Measurements from ENCODE around the gene IPO5.
"Not testable (repeated sequence)": the region's sequence is repeated elsewhere in the genome, so short reads cannot be mapped to it uniquely, and the experiment has no call there.

Gene IPO5

GRCh38 chr13:98022210-98022609, 68.7 kb downstream of the IPO5 start:
- peaks cover 24 to 58% (median 35%) of the 10 kb centered on the region in 4 experiments for H3K36me3 ChIP-seq (ENCODE audit: control insufficient read depth in 4 of 4, insufficient read depth in 4 of 4, low read length in 3 of 4)

DNA sequence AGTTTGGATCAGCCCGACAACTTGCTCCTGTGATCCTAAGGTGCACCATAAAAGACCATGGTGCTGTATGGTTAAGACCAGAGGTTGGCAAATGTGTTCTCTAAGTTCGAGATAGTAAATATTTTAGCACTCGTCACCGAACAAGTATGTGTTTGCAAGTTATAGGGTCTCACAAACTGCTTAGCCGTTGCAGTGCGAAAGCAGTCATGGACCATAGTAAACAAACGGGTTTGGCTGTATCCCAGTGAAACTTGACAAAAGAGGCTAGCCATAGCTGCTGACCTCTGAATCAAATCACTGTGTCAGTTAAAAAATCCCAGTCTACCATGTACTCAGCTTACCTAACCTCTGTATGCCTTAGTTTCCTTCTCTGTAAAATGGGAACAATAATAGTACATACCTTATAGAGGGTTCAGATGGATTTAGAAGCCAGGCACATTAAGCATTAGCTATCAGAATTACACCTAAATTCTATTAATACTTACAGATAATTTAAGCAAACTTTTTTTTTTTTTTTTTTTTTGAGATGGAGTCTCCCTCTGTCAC, 72.1 kb downstream of the IPO5 start:
- Histone ChIP-seq H3K27me3 (replicated peaks in 2 of 5; ENCODE audit: control insufficient read depth in 4 of 5, insufficient read depth in 5 of 5, low read length in 4 of 5) (no peaks in the 10 kb centered on the region), H3K36me3 (ENCODE audit: control insufficient read depth in 4 of 4, insufficient read depth in 4 of 4, low read length in 3 of 4) (peaks cover 8 to 29% (median 14%) of the 10 kb centered on the region in 4 experiments), H3K4me1 (ENCODE audit: control extremely low read depth in 1 of 4, control insufficient read depth in 4 of 4, insufficient read depth in 4 of 4, low read length in 3 of 4) (no peaks in the 10 kb centered on the region), H3K9me3 (ENCODE audit: control extremely low read depth in 1 of 5, control insufficient read depth in 4 of 5, insufficient read depth in 2 of 5, low read depth in 1 of 5, low read length in 4 of 5) (no peaks in the 10 kb centered on the region), H3K27ac (ENCODE audit: insufficient read depth in 1 of 2, low read depth in 1 of 2, low read length in 2 of 2, poor library complexity in 1 of 2, severe bottlenecking in 2 of 2) (no peak overlapping the region), H3K4me3 (ENCODE audit: control insufficient read depth in 1 of 7, extremely low read depth in 1 of 7, insufficient read depth in 4 of 7, low read depth in 2 of 7, low read length in 6 of 7) (no peak overlapping the region)
- ChIA-PET POLR2A (no interaction called here), CTCF (no interaction called here)
- 99% methylated on average over 7 of the region's 7 CpGs for WGBS (ENCODE audit: insufficient coverage)
- DNase-seq: no peak

More at GRCh38 chr13:98022210-98022609, 68.7 kb downstream of the IPO5 start:
- CTCF ChIA-PET: no interaction called here
- H3K27me3 ChIP-seq (replicated peaks in 2 of 5; ENCODE audit: control insufficient read depth in 4 of 5, insufficient read depth in 5 of 5, low read length in 4 of 5): no peaks in the 10 kb centered on the region
- POLR2A ChIA-PET: no interaction called here
- DNase-seq: no peak
- no peaks in the 10 kb centered on the region for H3K4me1 ChIP-seq (ENCODE audit: control extremely low read depth in 1 of 4, control insufficient read depth in 4 of 4, insufficient read depth in 4 of 4, low read length in 3 of 4)
- WGBS (ENCODE audit: insufficient coverage): 100% methylated on average over 1 of the region's 1 CpG
- H3K27ac ChIP-seq (ENCODE audit: insufficient read depth in 1 of 2, low read depth in 1 of 2, low read length in 2 of 2, poor library complexity in 1 of 2, severe bottlenecking in 2 of 2): no peak overlapping the region
- H3K4me3 ChIP-seq (ENCODE audit: control insufficient read depth in 1 of 7, extremely low read depth in 1 of 7, insufficient read depth in 4 of 7, low read depth in 2 of 7, low read length in 6 of 7): no peak overlapping the region
- no peaks in the 10 kb centered on the region for H3K9me3 ChIP-seq (ENCODE audit: control extremely low read depth in 1 of 5, control insufficient read depth in 4 of 5, insufficient read depth in 2 of 5, low read depth in 1 of 5, low read length in 4 of 5)

DNA sequence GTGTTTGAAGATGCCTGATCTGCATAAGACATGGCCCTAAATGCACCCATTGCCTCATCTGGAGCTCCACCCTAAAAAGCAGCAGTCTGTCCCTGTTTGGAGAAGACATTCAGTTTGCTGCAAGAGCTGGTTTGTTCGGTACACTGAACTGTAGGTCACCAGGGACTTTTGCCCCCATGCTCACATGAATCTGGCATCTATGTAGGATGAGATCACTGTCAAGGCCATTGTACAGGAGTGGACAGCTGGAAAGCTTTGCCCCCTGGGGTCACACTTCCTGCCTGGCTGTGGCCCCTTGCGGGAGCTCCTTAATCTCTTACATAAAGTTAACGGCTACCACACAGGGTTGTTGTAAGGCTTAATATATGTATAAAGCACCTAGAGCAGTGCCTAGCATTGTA, 73.0 kb downstream of the IPO5 start:
- ChIA-PET CTCF (no interaction called here), POLR2A (no interaction called here)
- 100% methylated on average over 3 of the region's 3 CpGs for WGBS (ENCODE audit: insufficient coverage)
- H3K4me3 ChIP-seq (ENCODE audit: control insufficient read depth in 1 of 7, extremely low read depth in 1 of 7, insufficient read depth in 4 of 7, low read depth in 2 of 7, low read length in 6 of 7): no peak overlapping the region
- no peak for DNase-seq
- H3K9me3 ChIP-seq (ENCODE audit: control extremely low read depth in 1 of 5, control insufficient read depth in 4 of 5, insufficient read depth in 2 of 5, low read depth in 1 of 5, low read length in 4 of 5): no peaks in the 10 kb centered on the region
- H3K36me3 ChIP-seq (ENCODE audit: control insufficient read depth in 4 of 4, insufficient read depth in 4 of 4, low read length in 3 of 4): peaks cover 5 to 22% (median 12%) of the 10 kb centered on the region in 4 experiments
- H3K27ac ChIP-seq (ENCODE audit: insufficient read depth in 1 of 2, low read depth in 1 of 2, low read length in 2 of 2, poor library complexity in 1 of 2, severe bottlenecking in 2 of 2): no peak overlapping the region
- no peaks in the 10 kb centered on the region for H3K27me3 ChIP-seq (replicated peaks in 2 of 5; ENCODE audit: control insufficient read depth in 4 of 5, insufficient read depth in 5 of 5, low read length in 4 of 5)
- no peaks in the 10 kb centered on the region for H3K4me1 ChIP-seq (ENCODE audit: control extremely low read depth in 1 of 4, control insufficient read depth in 4 of 4, insufficient read depth in 4 of 4, low read length in 3 of 4)

- Histone ChIP-seq H3K36me3 (ENCODE audit: control insufficient read depth in 4 of 4, insufficient read depth in 4 of 4, low read length in 3 of 4) (no peaks in the 10 kb centered on the region), H3K27me3 (replicated peaks in 2 of 5; ENCODE audit: control insufficient read depth in 4 of 5, insufficient read depth in 5 of 5, low read length in 4 of 5) (no peaks in the 10 kb centered on the region), H3K4me3 (ENCODE audit: control insufficient read depth in 1 of 7, extremely low read depth in 1 of 7, insufficient read depth in 4 of 7, low read depth in 2 of 7, low read length in 6 of 7) (no peak overlapping the region), H3K4me1 (ENCODE audit: control extremely low read depth in 1 of 4, control insufficient read depth in 4 of 4, insufficient read depth in 4 of 4, low read length in 3 of 4) (no peaks in the 10 kb centered on the region), H3K9me3 (ENCODE audit: control extremely low read depth in 1 of 5, control insufficient read depth in 4 of 5, insufficient read depth in 2 of 5, low read depth in 1 of 5, low read length in 4 of 5) (no peaks in the 10 kb centered on the region), H3K27ac (ENCODE audit: insufficient read depth in 1 of 2, low read depth in 1 of 2, low read length in 2 of 2, poor library complexity in 1 of 2, severe bottlenecking in 2 of 2) (no peak overlapping the region)
- ChIA-PET CTCF (no interaction called here), POLR2A (no interaction called here)
- DNase-seq: no peak
- WGBS (ENCODE audit: insufficient coverage): 96% methylated on average over 3 of the region's 5 CpGs
Observed at GRCh38 chr13:98032168-98032567, 78.7 kb downstream of the IPO5 start.

DNA sequence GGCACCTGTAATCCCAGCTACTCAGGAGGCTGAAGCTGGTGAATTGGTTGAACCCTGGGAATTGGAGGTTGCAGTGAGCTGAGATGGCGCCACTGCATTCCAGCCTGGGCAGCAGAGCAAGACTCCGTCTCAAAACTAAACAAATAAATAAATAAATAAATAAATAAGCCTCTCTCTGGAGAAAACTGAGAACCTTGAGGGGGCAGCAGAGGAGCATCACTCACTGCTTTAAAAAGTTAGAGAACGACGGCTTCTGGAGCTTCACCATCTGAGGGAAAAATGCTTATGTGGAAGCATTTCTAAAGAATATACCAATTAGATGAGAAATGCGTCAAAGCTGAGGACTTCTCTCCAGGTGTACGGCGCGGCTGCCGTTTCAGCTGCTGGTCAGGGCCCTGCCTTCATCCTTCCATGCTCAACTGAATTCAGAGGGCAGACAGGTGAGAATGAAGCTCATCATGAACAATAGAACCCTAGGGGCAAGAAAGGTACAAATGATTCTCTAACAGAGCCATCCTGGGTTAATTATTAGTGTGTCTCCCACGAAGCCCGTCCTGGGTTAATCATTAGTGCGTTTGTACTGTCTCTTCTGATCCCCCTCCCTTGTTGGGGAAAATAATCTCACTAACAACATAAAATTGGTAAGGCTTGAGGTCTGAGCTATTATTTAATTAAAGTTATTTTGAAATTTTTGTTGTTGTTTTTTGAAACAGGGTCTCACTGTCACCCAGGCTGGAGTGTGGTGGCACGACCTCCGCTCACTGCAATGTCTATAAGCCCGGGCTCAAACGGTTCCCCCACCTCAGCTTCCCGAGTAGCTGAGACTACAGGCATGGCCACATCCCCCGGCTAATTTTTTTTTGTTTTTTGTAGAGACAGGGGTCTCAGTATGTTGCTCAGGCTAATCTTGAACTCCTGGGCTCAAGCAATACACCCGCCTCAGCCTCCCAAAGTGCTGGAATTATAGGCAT, 80.1 kb downstream of the IPO5 start:
- POLR2A ChIA-PET: no interaction called here

GRCh38 chr13:98035373-98035772, 81.9 kb downstream of the IPO5 start:
- DNase-seq: no peak
- Histone ChIP-seq H3K4me1 (ENCODE audit: control extremely low read depth in 1 of 4, control insufficient read depth in 4 of 4, insufficient read depth in 4 of 4, low read length in 3 of 4) (no peaks in the 10 kb centered on the region), H3K27ac (ENCODE audit: insufficient read depth in 1 of 2, low read depth in 1 of 2, low read length in 2 of 2, poor library complexity in 1 of 2, severe bottlenecking in 2 of 2) (no peak overlapping the region), H3K9me3 (ENCODE audit: control extremely low read depth in 1 of 5, control insufficient read depth in 4 of 5, insufficient read depth in 2 of 5, low read depth in 1 of 5, low read length in 4 of 5) (no peaks in the 10 kb centered on the region), H3K27me3 (replicated peaks in 2 of 5; ENCODE audit: control insufficient read depth in 4 of 5, insufficient read depth in 5 of 5, low read length in 4 of 5) (no peaks in the 10 kb centered on the region), H3K4me3 (ENCODE audit: control insufficient read depth in 1 of 7, extremely low read depth in 1 of 7, insufficient read depth in 4 of 7, low read depth in 2 of 7, low read length in 6 of 7) (no peak overlapping the region), H3K36me3 (ENCODE audit: control insufficient read depth in 4 of 4, insufficient read depth in 4 of 4, low read length in 3 of 4) (no peaks in the 10 kb centered on the region)
- ChIA-PET CTCF (no interaction called here), POLR2A (no interaction called here)
- whole genome bisulfite sequencing (ENCODE audit: insufficient coverage): 88% methylated on average over 5 of the region's 5 CpGs

More for the DNA sequence above, 80.1 kb downstream of the IPO5 start:
- Histone ChIP-seq H3K27me3 (replicated peaks in 2 of 5; ENCODE audit: control insufficient read depth in 4 of 5, insufficient read depth in 5 of 5, low read length in 4 of 5) (no peaks in the 10 kb centered on the region), H3K9me3 (ENCODE audit: control extremely low read depth in 1 of 5, control insufficient read depth in 4 of 5, insufficient read depth in 2 of 5, low read depth in 1 of 5, low read length in 4 of 5) (no peaks in the 10 kb centered on the region), H3K36me3 (ENCODE audit: control insufficient read depth in 4 of 4, insufficient read depth in 4 of 4, low read length in 3 of 4) (no peaks in the 10 kb centered on the region), H3K4me3 (ENCODE audit: control insufficient read depth in 1 of 7, extremely low read depth in 1 of 7, insufficient read depth in 4 of 7, low read depth in 2 of 7, low read length in 6 of 7) (no peak overlapping the region), H3K27ac (ENCODE audit: insufficient read depth in 1 of 2, low read depth in 1 of 2, low read length in 2 of 2, poor library complexity in 1 of 2, severe bottlenecking in 2 of 2) (no peak overlapping the region), H3K4me1 (ENCODE audit: control extremely low read depth in 1 of 4, control insufficient read depth in 4 of 4, insufficient read depth in 4 of 4, low read length in 3 of 4) (no peaks in the 10 kb centered on the region)
- DNase-seq: peak; percentile 22 to 59 (median 42)
- CTCF ChIA-PET: interaction anchor here (0.7 to 1.3 kb wide), 5 partner anchors 17 to 619 kb away, joined by 3 to 8 read pairs (median 4); no protein-coding TSS in a partner anchor
- 77% methylated on average over 14 of the region's 19 CpGs for WGBS (ENCODE audit: insufficient coverage)

- CTCF ChIA-PET; H3K9me3 ChIP-seq (ENCODE audit: control extremely low read depth in 1 of 5, control insufficient read depth in 4 of 5, insufficient read depth in 2 of 5, low read depth in 1 of 5, low read length in 4 of 5); POLR2A ChIA-PET; H3K4me1 ChIP-seq (ENCODE audit: control extremely low read depth in 1 of 4, control insufficient read depth in 4 of 4, insufficient read depth in 4 of 4, low read length in 3 of 4); H3K27ac ChIP-seq (ENCODE audit: insufficient read depth in 1 of 2, low read depth in 1 of 2, low read length in 2 of 2, poor library complexity in 1 of 2, severe bottlenecking in 2 of 2); DNase-seq; H3K27me3 ChIP-seq (replicated peaks in 2 of 5; ENCODE audit: control insufficient read depth in 4 of 5, insufficient read depth in 5 of 5, low read length in 4 of 5); H3K4me3 ChIP-seq (ENCODE audit: control insufficient read depth in 1 of 7, extremely low read depth in 1 of 7, insufficient read depth in 4 of 7, low read depth in 2 of 7, low read length in 6 of 7); H3K36me3 ChIP-seq (ENCODE audit: control insufficient read depth in 4 of 4, insufficient read depth in 4 of 4, low read length in 3 of 4): not testable (repeated sequence)
- WGBS (ENCODE audit: insufficient coverage): 96% methylated on average over 10 of the region's 12 CpGs
Observed at GRCh38 chr13:98036564-98037302, 83.3 kb downstream of the IPO5 start.
